ENCODE measurements around the gene PHF12. TPM values are rescaled to one million over a fixed set of nuclear protein-coding genes. Genes with fewer than 3 reads are reported as not detected.
A peak's percentile ranks its signal among the peaks of the same experiment; 100 is the strongest.

The PHF12 gene
- total RNA-seq, 6 donors from 2014 or later, result 38.8 to 103 (median 62.7) TPM

DNA sequence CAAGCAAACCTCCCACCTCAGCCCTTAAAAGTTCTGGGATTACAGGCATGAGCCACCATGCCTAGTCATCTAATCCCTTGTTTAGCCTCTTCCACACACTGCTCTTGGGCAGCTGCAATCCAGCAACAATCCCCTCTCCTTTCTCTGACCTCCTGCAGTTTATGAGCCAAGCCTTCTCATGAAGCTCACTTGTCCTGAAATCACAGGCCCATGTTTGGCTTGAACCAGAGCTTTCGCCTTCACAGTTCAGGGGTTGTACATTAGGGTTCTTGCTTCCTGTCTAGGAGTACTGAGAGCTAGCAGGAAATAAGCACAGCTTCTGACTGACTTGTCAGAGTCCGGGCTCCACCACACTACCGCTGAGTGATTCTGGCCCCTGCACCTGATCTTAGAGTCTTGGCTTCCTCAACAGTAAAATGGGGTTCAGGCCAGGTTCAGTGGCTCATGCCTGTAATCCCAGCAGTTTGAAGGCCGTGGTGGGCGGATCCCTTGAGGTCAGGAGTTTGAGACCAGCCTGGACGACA, 80.2 kb downstream of the PHF12 start:
- peaks cover 0 to 2% (median 0%) of the 10 kb centered on the region in 4 donors for H3K4me1 ChIP-seq
- no peak overlapping the region for H3K4me3 ChIP-seq
- ATAC-seq (ENCODE audit: low FRiP score in 2 of 2) (no peak), DNase-seq (no peak)
- H3K27me3 ChIP-seq, result no peaks in the 10 kb centered on the region
- whole genome bisulfite sequencing, 2 donors, result 77 to 84% methylated on average over 6 of the region's 6 CpGs
- no peaks in the 10 kb centered on the region for H3K9me3 ChIP-seq
- H3K36me3 ChIP-seq, result no peaks in the 10 kb centered on the region
- TF ChIP-seq EP300 (IDR thresholded peaks at IDR 0.05), result no peak
- no peak for TF ChIP-seq POLR2AphosphoS5 (IDR thresholded peaks at IDR 0.05)
- H3K27ac ChIP-seq, result no peak overlapping the region

DNA sequence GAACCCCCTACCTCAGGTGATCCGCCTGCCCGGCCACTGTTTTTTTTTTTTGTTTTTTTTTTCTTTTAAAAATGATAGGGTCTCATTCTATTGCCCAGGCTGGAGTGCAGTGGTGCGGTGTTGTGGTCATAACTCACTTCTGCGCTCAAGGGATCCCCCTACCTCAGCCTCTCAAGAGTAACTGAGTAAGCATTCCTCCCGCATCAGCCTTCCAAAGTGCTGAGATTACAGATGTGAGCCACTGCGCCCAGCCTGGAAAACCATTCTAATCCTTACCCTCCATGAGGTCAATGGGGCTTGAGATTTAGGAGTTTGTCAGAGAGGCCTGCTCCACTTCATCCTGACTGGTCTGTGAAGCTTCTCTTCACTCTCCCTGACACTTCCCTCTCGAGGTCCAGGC, 84.0 kb downstream of the PHF12 start:
- Histone ChIP-seq H3K36me3 (no peaks in the 10 kb centered on the region), H3K4me3 (no peak overlapping the region), H3K27me3 (no peaks in the 10 kb centered on the region), H3K9me3 (no peaks in the 10 kb centered on the region), H3K4me1 (peaks cover 0 to 8% (median 2%) of the 10 kb centered on the region in 4 donors), H3K27ac (no peak overlapping the region)
- no peak for TF ChIP-seq POLR2A (IDR thresholded peaks at IDR 0.05)
- TF ChIP-seq, protein P1, sequence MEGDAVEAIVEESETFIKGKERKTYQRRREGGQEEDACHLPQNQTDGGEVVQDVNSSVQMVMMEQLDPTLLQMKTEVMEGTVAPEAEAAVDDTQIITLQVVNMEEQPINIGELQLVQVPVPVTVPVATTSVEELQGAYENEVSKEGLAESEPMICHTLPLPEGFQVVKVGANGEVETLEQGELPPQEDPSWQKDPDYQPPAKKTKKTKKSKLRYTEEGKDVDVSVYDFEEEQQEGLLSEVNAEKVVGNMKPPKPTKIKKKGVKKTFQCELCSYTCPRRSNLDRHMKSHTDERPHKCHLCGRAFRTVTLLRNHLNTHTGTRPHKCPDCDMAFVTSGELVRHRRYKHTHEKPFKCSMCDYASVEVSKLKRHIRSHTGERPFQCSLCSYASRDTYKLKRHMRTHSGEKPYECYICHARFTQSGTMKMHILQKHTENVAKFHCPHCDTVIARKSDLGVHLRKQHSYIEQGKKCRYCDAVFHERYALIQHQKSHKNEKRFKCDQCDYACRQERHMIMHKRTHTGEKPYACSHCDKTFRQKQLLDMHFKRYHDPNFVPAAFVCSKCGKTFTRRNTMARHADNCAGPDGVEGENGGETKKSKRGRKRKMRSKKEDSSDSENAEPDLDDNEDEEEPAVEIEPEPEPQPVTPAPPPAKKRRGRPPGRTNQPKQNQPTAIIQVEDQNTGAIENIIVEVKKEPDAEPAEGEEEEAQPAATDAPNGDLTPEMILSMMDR (IDR thresholded peaks at IDR 0.05), result no peak
- 86 to 90% methylated on average over 7 of the region's 7 CpGs for WGBS, 2 donors
- DNase-seq (no peak), ATAC-seq (ENCODE audit: low FRiP score in 2 of 2) (no peak)

DNA sequence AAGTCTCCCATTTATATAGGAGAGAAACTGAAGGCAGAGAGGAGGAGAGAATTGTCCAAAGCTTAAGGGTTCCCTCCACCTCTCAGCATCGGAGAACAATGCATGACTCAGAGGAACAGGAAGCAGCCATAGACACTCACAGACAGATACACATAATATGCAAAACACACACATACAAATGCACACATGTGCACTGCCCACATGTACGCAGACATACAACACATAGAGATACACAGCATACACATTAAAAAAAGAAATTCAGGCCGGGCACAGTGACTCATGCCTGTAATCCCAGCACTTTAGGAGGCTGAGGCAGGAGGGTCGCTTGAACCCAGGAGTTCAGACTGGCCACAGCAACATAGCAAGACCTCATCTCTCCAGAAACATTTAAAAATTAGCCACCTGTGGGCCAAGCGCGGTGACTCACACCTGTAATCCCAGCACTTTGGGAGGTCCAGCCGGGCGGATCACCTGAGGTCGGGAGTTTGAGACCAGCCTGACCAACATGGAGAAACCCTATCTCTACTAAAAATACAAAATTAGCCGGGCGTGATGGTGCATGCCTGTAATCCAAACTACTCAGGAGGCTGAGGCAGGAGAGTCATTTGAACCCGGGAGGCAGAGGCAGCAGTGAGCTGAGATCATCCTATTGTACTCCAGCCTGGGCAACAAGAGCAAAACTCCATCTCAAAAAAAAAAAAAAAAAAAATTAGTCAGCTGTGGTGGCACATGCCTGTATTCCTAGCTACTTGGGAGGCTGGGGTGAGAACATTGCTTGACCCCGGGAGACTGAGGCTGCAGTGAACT, 85.2 kb downstream of the PHF12 start:
- ATAC-seq (ENCODE audit: low FRiP score in 2 of 2) (no peak), DNase-seq (no peak)
- peaks cover 0 to 5% (median 2%) of the 10 kb centered on the region in 4 donors for H3K36me3 ChIP-seq
- peaks cover 0 to 8% (median 2%) of the 10 kb centered on the region in 4 donors for H3K4me1 ChIP-seq
- no peak overlapping the region for H3K4me3 ChIP-seq
- peak overlapping the region in 1 of 4 donors; percentile 78 for H3K27ac ChIP-seq
- TF ChIP-seq, protein P1 (IDR thresholded peaks at IDR 0.05), result no peak
- TF ChIP-seq POLR2AphosphoS5 (IDR thresholded peaks at IDR 0.05), result no peak
- no peak for TF ChIP-seq EP300 (IDR thresholded peaks at IDR 0.05)
- TF ChIP-seq POLR2A (IDR thresholded peaks at IDR 0.05), result no peak
- H3K27me3 ChIP-seq, result no peaks in the 10 kb centered on the region
- WGBS, 2 donors, result 87% methylated on average over 11 to 13 of the region's 13 CpGs
- H3K9me3 ChIP-seq, result no peaks in the 10 kb centered on the region

DNA sequence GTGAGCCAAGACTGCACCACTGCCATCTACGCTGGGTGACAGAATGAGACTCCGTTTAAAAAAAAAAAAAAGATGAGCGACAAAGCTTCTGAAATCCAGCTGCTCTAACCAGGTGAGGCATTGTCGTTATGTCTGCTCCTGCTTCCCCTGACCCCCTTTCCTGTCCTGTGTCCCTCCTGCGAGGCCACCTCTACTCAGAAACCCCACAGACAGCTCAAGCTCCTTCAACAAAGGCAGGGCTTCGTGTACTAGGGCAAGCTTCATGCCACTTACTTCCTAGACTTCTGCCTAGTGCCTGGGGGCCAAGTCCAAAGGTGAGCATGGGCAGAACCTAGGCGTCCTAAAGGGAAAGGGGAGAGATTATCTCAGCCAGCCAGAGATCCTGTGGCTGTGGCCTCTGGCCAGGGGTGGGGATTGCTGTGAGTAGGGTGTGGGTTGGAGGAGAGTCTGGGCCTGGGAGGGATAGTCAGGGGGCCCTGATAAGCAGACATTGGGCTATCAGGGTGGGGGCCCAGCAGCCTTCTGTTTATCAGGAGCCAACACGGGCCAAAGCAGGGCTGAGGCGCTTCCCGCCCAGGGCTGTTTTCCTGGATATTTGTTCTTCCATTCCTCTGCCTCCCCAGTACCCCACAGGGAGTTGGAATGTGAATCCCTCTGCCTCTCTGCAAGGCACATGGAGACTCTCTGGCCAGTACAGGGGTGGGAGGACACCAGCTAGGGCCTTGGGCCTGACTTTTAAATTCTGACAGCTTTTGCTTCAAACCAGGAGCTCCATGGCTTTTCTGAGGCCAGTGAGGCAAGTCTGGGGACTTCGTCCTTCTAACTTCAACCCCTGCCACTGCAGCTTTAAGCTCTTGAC, 86.1 kb downstream of the PHF12 start:
- Histone ChIP-seq H3K36me3 (peaks cover 6 to 15% (median 11%) of the 10 kb centered on the region in 4 donors), H3K27ac (peak overlapping the region in 2 of 4 donors; percentile 27 to 78), H3K4me1 (peaks cover 0 to 8% (median 2%) of the 10 kb centered on the region in 4 donors), H3K9me3 (no peaks in the 10 kb centered on the region), H3K27me3 (no peaks in the 10 kb centered on the region), H3K4me3 (no peak overlapping the region)
- DNase-seq (peak in 1 of 2 donors; percentile 23), ATAC-seq (ENCODE audit: low FRiP score in 2 of 2) (no peak)
- 75 to 85% methylated on average over 7 to 11 of the region's 11 CpGs for WGBS, 2 donors
- TF ChIP-seq POLR2A (IDR thresholded peaks at IDR 0.05) (no peak), EP300 (IDR thresholded peaks at IDR 0.05) (no peak), POLR2AphosphoS5 (IDR thresholded peaks at IDR 0.05) (no peak)
- TF ChIP-seq, protein P1 (IDR thresholded peaks at IDR 0.05), result no peak

DNA sequence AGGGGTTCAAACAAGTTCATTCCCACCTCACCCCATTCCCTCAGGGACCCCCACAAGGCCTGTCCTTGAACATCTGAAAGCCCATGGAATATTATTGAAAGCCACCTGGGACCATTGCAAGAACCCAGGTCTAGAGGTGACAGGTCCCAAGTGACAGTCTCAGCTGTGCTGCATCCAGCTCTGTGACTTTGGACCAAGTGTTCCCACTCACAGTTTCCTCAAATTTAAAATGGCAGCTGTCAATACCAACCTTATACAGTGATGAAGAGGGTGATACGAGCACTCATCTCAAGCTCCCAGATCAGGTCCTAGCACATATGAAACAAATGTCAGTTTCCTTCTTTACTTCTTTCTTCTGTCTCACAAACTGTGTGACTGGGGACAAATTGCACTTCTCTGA, 87.4 kb downstream of the PHF12 start:
- no peaks in the 10 kb centered on the region for H3K27me3 ChIP-seq
- H3K36me3 ChIP-seq, result peaks cover 10 to 27% (median 22%) of the 10 kb centered on the region in 4 donors
- H3K27ac ChIP-seq, result no peak overlapping the region
- ATAC-seq (ENCODE audit: low FRiP score in 2 of 2), result no peak
- no peak overlapping the region for H3K4me3 ChIP-seq
- H3K4me1 ChIP-seq, result peaks cover 0 to 8% (median 2%) of the 10 kb centered on the region in 4 donors
- 95 to 100% methylated on average over 1 of the region's 1 CpG for WGBS, 2 donors
- no peak for DNase-seq
- TF ChIP-seq POLR2A (IDR thresholded peaks at IDR 0.05) (no peak), EP300 (IDR thresholded peaks at IDR 0.05) (no peak), POLR2AphosphoS5 (IDR thresholded peaks at IDR 0.05) (no peak)
- TF ChIP-seq, protein P1 (IDR thresholded peaks at IDR 0.05), result no peak
- H3K9me3 ChIP-seq, result no peaks in the 10 kb centered on the region

All from upper lobe of left lung (tissue), 6 donors.